HepG2 (cell line): ENCODE results near the gene MEGF10. TPM values are rescaled to one million over a fixed set of nuclear protein-coding genes. Genes with fewer than 3 reads are reported as not detected.

Source experiments
- ATAC-seq: fragments of 200-7000 bp; cut with Tn5 transposase; 3 replicates; pipeline ENCODE4 v1.9.1; 2020; ENCODE audit warnings: mild to moderate bottlenecking, moderate library complexity
- BruUV-seq: library from RNA; stranded (reverse); fragments of 400-500 nt; replicated peaks from 2 replicates; lab custom pipeline; 2021; lab: Mats Ljungman, UMichigan
- CTCF ChIA-PET: fragments of 300-600 bp; formaldehyde crosslinking; extraction: SDS; loops from one replicate; lab custom pipeline; 2021; ENCODE audit warnings: low total read pairs, inconsistent platforms, low intra/inter-chr PET ratio; lab: Yijun Ruan, JAX
- POLR2A ChIA-PET: fragments of 350-600 bp; sonication (Branson Sonifier 250); formaldehyde crosslinking; loops from one replicate; lab custom pipeline; 2020; ENCODE audit warnings: antibody characterized with exemption, inconsistent platforms; lab: Yijun Ruan, JAX
- DNase-seq: peaks from one replicate; pipeline ENCODE4 v3.0.0-alpha.2; 2015; ENCODE audit warnings: low spot score
- FAIRE-seq: peaks from 3 replicates; lab custom pipeline; 2011; peaks lifted over from hg19 to GRCh38; lab: Jason Lieb, UNC
- H2AFZ ChIP-seq: one replicate; pipeline ENCODE4 v1.6.1; 2011; ENCODE audit warnings: low read length, inconsistent platforms
- H3K27ac ChIP-seq: fragments of 300-600 bp; 3 replicates; pipeline ENCODE4 v1.8.0; 2011; ENCODE audit warnings: mixed run types, mild to moderate bottlenecking, mixed read lengths, low read length, inconsistent platforms; ENCODE audit not compliant: insufficient read depth; ENCODE audit errors: extremely low read length
- H3K27me3 ChIP-seq, 2 experiments: fragments of 200-600 bp in 1 of 2; 2 replicates in 1 of 2; 3 replicates in 1 of 2; pipeline versions ENCODE4 v1.6.0 to v1.8.0; 2011; ENCODE audit warnings: low read length in 2 of 2, mild to moderate bottlenecking in 2 of 2, moderate library complexity in 2 of 2, inconsistent platforms in 1 of 2; ENCODE audit not compliant: insufficient read depth in 2 of 2, control insufficient read depth in 1 of 2
- H3K36me3 ChIP-seq, 2 experiments: fragments of 200-600 bp in 1 of 2; replicated peaks in 1 of 2; 2 replicates in 1 of 2; 3 replicates in 1 of 2; pipeline versions ENCODE4 v1.5.1 to v1.8.0; 2011; ENCODE audit warnings: low read length in 2 of 2, inconsistent platforms in 1 of 2; ENCODE audit not compliant: insufficient read depth in 2 of 2, control insufficient read depth in 1 of 2
- H3K4me1 ChIP-seq: 2 replicates; pipeline ENCODE4 v1.5.1; 2012; ENCODE audit warnings: low read length, inconsistent platforms; ENCODE audit not compliant: insufficient read depth
- H3K4me2 ChIP-seq: 2 replicates; pipeline ENCODE4 v1.6.0; 2011; ENCODE audit warnings: low read depth, low read length, inconsistent platforms
- H3K4me3 ChIP-seq, 3 experiments: fragments of 200-600 bp in 1 of 3; sonication (generic), shearing (Covaris generic) in 1 of 3; replicated peaks in 1 of 3; 2 replicates each; pipeline ENCODE4 v1.5.1; 2011 to 2016; ENCODE audit warnings: low read length in 3 of 3, inconsistent platforms in 2 of 3, low read depth in 2 of 3, mild to moderate bottlenecking in 2 of 3, control low read depth in 1 of 3, mixed read lengths in 1 of 3; ENCODE audit not compliant: insufficient read depth in 1 of 3
- H3K79me2 ChIP-seq: one replicate; pipeline ENCODE4 v1.6.1; 2011; ENCODE audit warnings: low read length, inconsistent platforms; ENCODE audit not compliant: insufficient read depth
- H3K9ac ChIP-seq: 2 replicates; pipeline ENCODE4 v1.6.0; 2011; ENCODE audit warnings: mild to moderate bottlenecking, low read depth, low read length, inconsistent platforms; ENCODE audit not compliant: insufficient read depth
- H3K9me3 ChIP-seq: 2 replicates; pipeline ENCODE4 v1.5.1; 2012; ENCODE audit warnings: mild to moderate bottlenecking, low read length
- H4K20me1 ChIP-seq: 2 replicates; pipeline ENCODE4 v1.6.0; 2011; ENCODE audit warnings: inconsistent platforms, mild to moderate bottlenecking, low read length, moderate library complexity; ENCODE audit not compliant: insufficient read depth
- KAT7 ChIP-seq: IDR thresholded peaks from 2 replicates; pipeline ENCODE4 v1.6.1; 2018; ENCODE audit warnings: borderline replicate concordance, missing compliant biosample characterization
- NR2F6 ChIP-seq, 2 experiments: IDR thresholded peaks; 2 replicates each; pipeline ENCODE4 v1.6.1; 2016; ENCODE audit warnings: antibody characterized with exemption in 1 of 2, mild to moderate bottlenecking in 1 of 2
- PHF21A ChIP-seq: sonication (generic); formaldehyde crosslinking; IDR thresholded peaks from 2 replicates; pipeline ENCODE4 v1.5.0; 2020; ENCODE audit warnings: mild to moderate bottlenecking, missing genetic modification reagents
- RARA ChIP-seq: IDR thresholded peaks from 2 replicates; pipeline ENCODE4 v1.6.1; 2016; ENCODE audit warnings: missing genetic modification reagents, missing compliant biosample characterization
- SIN3A ChIP-seq: IDR thresholded peaks from 2 replicates; pipeline ENCODE4 v1.6.1; 2011; ENCODE audit warnings: low read depth, mild to moderate bottlenecking, control low read depth, low read length, borderline replicate concordance
- ZKSCAN8 ChIP-seq: IDR thresholded peaks from 2 replicates; pipeline ENCODE4 v1.6.1; 2016; ENCODE audit warnings: borderline replicate concordance, missing genetic modification reagents, missing compliant biosample characterization
- ZNF207 ChIP-seq: fragments of 450-650 bp; IDR thresholded peaks from 2 replicates; pipeline ENCODE4 v1.6.1; 2016; ENCODE audit warnings: antibody characterized with exemption, borderline replicate concordance
- ZNF230 ChIP-seq: sonication (generic); formaldehyde crosslinking; IDR thresholded peaks from 2 replicates; pipeline ENCODE4 v1.4.0; 2020; ENCODE audit warnings: mild to moderate bottlenecking, missing genetic modification reagents
- ZNF333 ChIP-seq: sonication (generic); formaldehyde crosslinking; IDR thresholded peaks from 2 replicates; pipeline ENCODE4 v1.4.0; 2020; ENCODE audit warnings: mild to moderate bottlenecking, missing genetic modification reagents, borderline replicate concordance
- ZNF562 ChIP-seq: sonication (generic); formaldehyde crosslinking; IDR thresholded peaks from 2 replicates; pipeline ENCODE4 v1.8.0; 2022; ENCODE audit warnings: missing genetic modification reagents, borderline replicate concordance
- ZNF563 ChIP-seq: sonication (generic); formaldehyde crosslinking; IDR thresholded peaks from 2 replicates; pipeline ENCODE4 v1.8.0; 2022; ENCODE audit warnings: mild to moderate bottlenecking, moderate library complexity, missing genetic modification reagents
- ZNF616 ChIP-seq: sonication (generic); formaldehyde crosslinking; IDR thresholded peaks from 2 replicates; pipeline ENCODE4 v1.5.0; 2020; ENCODE audit warnings: low read depth, mild to moderate bottlenecking, missing genetic modification reagents
- ZSCAN9 ChIP-seq: IDR thresholded peaks from 2 replicates; pipeline ENCODE4 v1.6.1; 2016; ENCODE audit warnings: borderline replicate concordance
- WGBS: methylation state at CpG from one replicate; pipeline ENCODE4 v1.1.6; 2017; ENCODE audit warnings: low lambda C conversion rate; 5-methylcytosine and 5-hydroxymethylcytosine counted together
- in situ Hi-C: cut with HindIII; loops from 2 replicates; pipeline ENCODE4 v1.10.0; 2017; ENCODE audit warnings: low pct_unique_long_range_greater_than_20kb; ENCODE audit not compliant: extremely low pct_ligation_motif_present
- intact Hi-C: fragments of 100-400 bp; cut with micrococcal nuclease; formaldehyde crosslinking; loops from one replicate; pipeline ENCODE4 v1.10.0; 2022; ENCODE audit not compliant: unreplicated experiment
- polyA plus RNA-seq, 8 experiments: library from polyadenylated mRNA; depleted of rRNA in 3 of 8; stranded (reverse) in 7 of 8; unstranded in 1 of 8; fragments of >200 nt; fragmentation: Illumina TruSeq in 4 of 8; extraction: Trizol in 4 of 8; gene quantifications; 2 replicates each; pipeline versions ENCODE4 v1.2.1 to v1.2.3, GENCODE V29; 2011 to 2016; ENCODE audit warnings: low read depth in 4 of 8, missing spikeins in 1 of 8, mixed read lengths in 1 of 8; ENCODE audit not compliant: insufficient read depth in 1 of 8
- total RNA-seq, 5 experiments: library from RNA; depleted of rRNA; stranded (reverse); fragments of >200 nt; fragmentation: Illumina TruSeq; extraction: Trizol; gene quantifications; 2 replicates each; pipeline ENCODE4 v1.2.3, GENCODE V29; 2016; ENCODE audit warnings: low read depth in 1 of 5
- TF ChIP-seq, protein P1 (sequence below): sonication (generic); formaldehyde crosslinking; IDR thresholded peaks from 2 replicates; pipeline ENCODE4 v1.5.0; 2020; ENCODE audit warnings: missing genetic modification reagents
- TF ChIP-seq, protein P2 (sequence below), 2 experiments: sonication (generic) in 1 of 2; formaldehyde crosslinking in 1 of 2; IDR thresholded peaks; 2 replicates each; pipeline versions ENCODE4 v1.5.1 to v1.6.1; 2011 to 2020; ENCODE audit warnings: borderline replicate concordance in 1 of 2, low read depth in 1 of 2, low read length in 1 of 2, mild to moderate bottlenecking in 1 of 2, missing genetic modification reagents in 1 of 2, moderate library complexity in 1 of 2

MEGF10 gene
- total and polyA plus RNA-seq, 2 of the 13 experiments (the other 11 are each of a cell fraction or from before 2014, with no cell fraction given): not detected

DNA sequence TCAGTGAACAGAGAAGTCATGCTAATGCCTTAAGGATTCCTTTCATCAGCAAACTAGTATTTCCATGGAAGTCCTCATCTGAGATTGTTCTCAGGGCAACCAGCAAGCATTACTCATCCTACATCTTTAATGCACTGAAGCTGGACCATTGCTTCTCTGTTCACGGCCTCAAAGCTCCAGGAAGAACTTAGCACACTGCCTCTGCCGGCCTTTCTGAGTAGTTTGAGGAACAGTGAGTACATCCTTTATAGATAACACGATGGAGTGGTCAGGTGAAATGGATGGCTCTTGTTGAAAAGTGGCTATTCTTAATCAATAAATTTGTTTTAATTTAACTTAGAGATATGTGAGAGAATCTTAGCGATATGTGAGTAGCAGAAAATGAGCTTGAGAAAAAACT lies 35.8 kb downstream of the MEGF10 start:
- TF ChIP-seq RARA (CRISPR knock-in tag): no peak
- TF ChIP-seq SIN3A: no peak
- TF ChIP-seq, all 625 proteins: peak for 0
- H4K20me1 ChIP-seq: no peaks in the 10 kb centered on the region
- H3K27me3 ChIP-seq: no peaks in the 10 kb centered on the region; a peak in 1 of 5 replicates
- WGBS: 23% methylated on average over 4 of the region's 4 CpGs
- no peaks in the 10 kb centered on the region for H3K4me1 ChIP-seq
- no peaks in the 10 kb centered on the region for H3K79me2 ChIP-seq
- no peak overlapping the region for H2AFZ ChIP-seq
- ChIA-PET CTCF (no interaction called here), POLR2A (no interaction called here)
- no TSS peak for BruUV-seq
- peak; percentile 60 for ATAC-seq
- H3K36me3 ChIP-seq: no peaks in the 10 kb centered on the region
- H3K4me3 ChIP-seq: no peak overlapping the region
- no peak overlapping the region for H3K27ac ChIP-seq
- in situ Hi-C loops (no loop called here), intact Hi-C loops (no loop called here)
- no peak for DNase-seq
- H3K4me2 ChIP-seq: no peak overlapping the region
- H3K9me3 ChIP-seq: no peaks in the 10 kb centered on the region
- no peak overlapping the region for H3K9ac ChIP-seq
- no peak for FAIRE-seq

DNA sequence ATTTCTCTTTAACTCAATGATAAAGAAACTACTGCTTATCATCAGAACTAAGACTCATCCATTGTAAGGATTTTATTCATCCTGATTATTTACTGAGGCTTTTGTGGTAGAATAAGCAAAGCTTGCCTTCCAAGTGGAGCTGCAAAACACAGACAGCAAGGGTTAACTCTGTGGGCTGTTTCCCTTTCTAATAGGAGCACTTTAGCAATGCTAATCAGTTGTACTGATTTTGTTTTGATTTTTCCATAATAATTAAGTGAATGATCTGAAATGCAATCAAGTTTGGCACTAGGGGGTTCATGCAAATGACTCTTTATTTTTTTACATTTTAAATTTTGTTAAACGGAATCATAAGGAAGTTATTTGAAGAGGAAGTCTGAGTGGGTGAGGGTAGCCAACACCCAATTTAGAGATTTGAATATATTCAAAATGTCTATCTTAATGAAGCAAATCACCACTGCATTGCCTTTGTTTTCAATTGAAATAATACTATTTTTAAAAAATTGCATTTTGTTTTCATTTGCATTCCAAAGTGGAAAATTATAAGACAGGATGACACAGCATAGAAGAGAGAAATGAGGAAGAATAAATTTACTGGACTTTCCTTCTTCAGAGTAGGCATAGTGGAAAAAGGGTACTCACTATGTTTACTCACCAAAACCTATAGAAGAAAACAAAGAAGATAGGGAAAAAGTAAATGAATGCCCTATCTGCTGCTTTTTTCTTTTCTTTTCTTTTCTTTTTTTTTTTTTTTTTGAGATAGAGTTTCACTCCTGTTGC lies 36.6 kb downstream of the MEGF10 start:
- ATAC-seq (no peak), FAIRE-seq (no peak), DNase-seq (no peak)
- in situ Hi-C loops (no loop called here), intact Hi-C loops (no loop called here)
- POLR2A ChIA-PET: no interaction called here
- H3K79me2 ChIP-seq: no peaks in the 10 kb centered on the region
- H2AFZ ChIP-seq: no peak overlapping the region
- no peak overlapping the region for H3K27ac ChIP-seq
- H3K4me3 ChIP-seq: no peak overlapping the region
- H3K27me3 ChIP-seq: no peaks in the 10 kb centered on the region; a peak in 1 of 5 replicates
- no TSS peak for BruUV-seq
- no peaks in the 10 kb centered on the region for H3K36me3 ChIP-seq
- no peak overlapping the region for H3K9ac ChIP-seq
- H4K20me1 ChIP-seq: no peaks in the 10 kb centered on the region
- CTCF ChIA-PET: no interaction called here
- no peaks in the 10 kb centered on the region for H3K4me1 ChIP-seq
- WGBS: 10% methylated on average over 1 of the region's 1 CpG
- H3K4me2 ChIP-seq: no peak overlapping the region
- no peaks in the 10 kb centered on the region for H3K9me3 ChIP-seq
- TF ChIP-seq, protein P1, sequence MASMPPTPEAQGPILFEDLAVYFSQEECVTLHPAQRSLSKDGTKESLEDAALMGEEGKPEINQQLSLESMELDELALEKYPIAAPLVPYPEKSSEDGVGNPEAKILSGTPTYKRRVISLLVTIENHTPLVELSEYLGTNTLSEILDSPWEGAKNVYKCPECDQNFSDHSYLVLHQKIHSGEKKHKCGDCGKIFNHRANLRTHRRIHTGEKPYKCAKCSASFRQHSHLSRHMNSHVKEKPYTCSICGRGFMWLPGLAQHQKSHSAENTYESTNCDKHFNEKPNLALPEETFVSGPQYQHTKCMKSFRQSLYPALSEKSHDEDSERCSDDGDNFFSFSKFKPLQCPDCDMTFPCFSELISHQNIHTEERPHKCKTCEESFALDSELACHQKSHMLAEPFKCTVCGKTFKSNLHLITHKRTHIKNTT (CRISPR knock-in tag): no peak
- TF ChIP-seq ZNF230 (CRISPR knock-in tag): no peak
- no peak for TF ChIP-seq ZNF563 (CRISPR knock-in tag)
- TF ChIP-seq ZNF333 (CRISPR knock-in tag): no peak
- TF ChIP-seq ZKSCAN8: no peak
- TF ChIP-seq PHF21A (CRISPR knock-in tag): no peak
- no peak for TF ChIP-seq ZSCAN9 (CRISPR knock-in tag)
- TF ChIP-seq, protein P2, sequence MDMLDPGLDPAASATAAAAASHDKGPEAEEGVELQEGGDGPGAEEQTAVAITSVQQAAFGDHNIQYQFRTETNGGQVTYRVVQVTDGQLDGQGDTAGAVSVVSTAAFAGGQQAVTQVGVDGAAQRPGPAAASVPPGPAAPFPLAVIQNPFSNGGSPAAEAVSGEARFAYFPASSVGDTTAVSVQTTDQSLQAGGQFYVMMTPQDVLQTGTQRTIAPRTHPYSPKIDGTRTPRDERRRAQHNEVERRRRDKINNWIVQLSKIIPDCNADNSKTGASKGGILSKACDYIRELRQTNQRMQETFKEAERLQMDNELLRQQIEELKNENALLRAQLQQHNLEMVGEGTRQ (IDR thresholded peaks at IDR 0.05; ENCODE audit: low read depth, low read length): no peak
- TF ChIP-seq, protein P2 (CRISPR knock-in tag; IDR thresholded peaks at IDR 0.05; ENCODE audit: borderline replicate concordance): no peak
- no peak for TF ChIP-seq NR2F6 (IDR thresholded peaks at IDR 0.05)
- no peak for TF ChIP-seq NR2F6 (CRISPR knock-in tag; IDR thresholded peaks at IDR 0.05)
- TF ChIP-seq ZNF616 (CRISPR knock-in tag): no peak
- no peak for TF ChIP-seq KAT7 (CRISPR knock-in tag)
- no peak for TF ChIP-seq ZNF562 (CRISPR knock-in tag)
- no peak for TF ChIP-seq ZNF207
